ENCODE results near the gene POLR2J2.
"Not testable (repeated sequence)": the region's sequence is repeated elsewhere in the genome, so short reads cannot be mapped to it uniquely, and the experiment has no call there.

Gene POLR2J2

DNA sequence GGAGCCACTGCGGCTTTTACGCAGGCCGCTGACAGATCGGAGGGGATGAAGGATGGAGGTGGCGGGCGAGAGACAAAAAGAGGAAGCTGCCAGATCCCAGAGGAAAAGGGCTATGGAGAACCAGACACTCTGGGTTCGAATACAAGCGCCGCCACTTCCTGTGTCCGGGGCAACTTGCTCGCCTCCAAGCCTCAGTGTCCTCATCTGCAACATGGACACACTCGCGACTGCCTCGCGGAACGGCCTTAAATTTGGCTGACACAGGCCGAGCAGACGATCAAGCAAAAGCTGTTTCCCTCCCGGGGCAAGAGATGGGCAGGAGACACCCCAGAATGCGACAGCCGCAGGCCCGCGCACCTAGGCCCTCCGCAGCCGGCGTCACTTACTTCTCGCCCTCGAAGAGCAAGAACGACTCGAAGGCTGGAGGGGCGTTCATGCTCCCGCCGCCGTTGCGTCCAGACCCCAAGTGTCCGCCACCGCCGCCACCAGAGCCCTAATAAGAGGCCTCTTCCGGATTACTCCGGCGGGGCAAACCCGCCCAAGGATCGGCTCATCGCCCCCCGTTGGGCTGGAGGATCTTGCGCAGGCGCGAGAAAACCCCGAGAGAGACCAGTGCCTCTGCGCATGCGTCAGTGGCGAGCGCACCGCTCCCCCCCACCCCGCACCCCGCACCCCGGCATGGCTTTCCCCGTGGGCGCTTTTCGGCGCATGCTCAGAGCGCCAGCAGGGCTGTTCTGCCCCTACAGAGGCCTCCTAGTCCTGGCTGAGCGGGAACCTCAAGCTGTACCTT lies at the start of gene POLR2J2:
Gene POLR2J2 (minus strand): TSS at position 498 of the 790 bp plus-strand sequence. CDS start 62 bp downstream, at position 436.
- DNase-seq: not testable (repeated sequence)

DNA sequence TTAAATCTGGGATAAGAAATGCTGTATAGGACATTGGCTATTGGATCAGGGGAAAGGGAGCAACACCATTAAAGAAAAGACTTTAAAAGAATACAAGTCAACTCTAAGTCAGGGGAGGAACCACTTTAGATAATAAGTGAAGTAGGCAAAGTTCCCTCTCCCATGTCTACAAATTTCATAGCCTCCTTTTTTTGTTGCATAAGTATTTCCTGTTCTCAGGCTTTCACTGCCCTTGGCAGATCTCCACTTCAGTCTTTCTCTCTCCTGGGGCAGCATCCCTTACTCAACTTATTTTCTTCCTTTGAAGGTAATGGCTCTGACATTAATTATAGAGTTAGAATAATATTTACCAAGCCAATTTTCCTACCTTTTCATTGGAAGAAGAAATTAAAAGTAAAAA lies 47.0 kb upstream of the POLR2J2 start:
- not testable (repeated sequence) for DNase-seq

DNA sequence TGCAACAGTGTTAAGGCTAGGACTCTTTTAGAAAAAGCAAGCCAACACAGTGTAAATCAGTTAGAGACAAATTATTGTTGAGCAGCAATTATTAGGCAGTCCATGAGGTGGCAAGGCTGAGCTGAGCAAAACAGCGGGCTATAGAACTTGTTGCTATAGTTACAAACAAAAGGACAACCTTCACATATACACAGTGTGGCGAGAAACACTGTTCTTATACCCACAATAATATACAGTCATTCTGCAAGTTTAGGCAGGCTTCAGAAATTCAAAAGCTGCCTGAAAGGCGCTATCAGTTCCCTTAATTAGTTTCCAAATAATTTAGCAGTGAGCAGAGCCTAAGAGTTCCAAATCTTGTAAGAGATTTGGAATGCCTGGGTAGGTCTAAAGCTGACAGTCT lies 44.3 kb upstream of the POLR2J2 start:
- DNase-seq: not testable (repeated sequence)

- not testable (repeated sequence) for DNase-seq
Measured at GRCh38 chr7:102714774-102715522, 43.5 kb upstream of the POLR2J2 start.

- not testable (repeated sequence) for DNase-seq
Measured at GRCh38 chr7:102713691-102714080, 42.2 kb upstream of the POLR2J2 start.

DNA sequence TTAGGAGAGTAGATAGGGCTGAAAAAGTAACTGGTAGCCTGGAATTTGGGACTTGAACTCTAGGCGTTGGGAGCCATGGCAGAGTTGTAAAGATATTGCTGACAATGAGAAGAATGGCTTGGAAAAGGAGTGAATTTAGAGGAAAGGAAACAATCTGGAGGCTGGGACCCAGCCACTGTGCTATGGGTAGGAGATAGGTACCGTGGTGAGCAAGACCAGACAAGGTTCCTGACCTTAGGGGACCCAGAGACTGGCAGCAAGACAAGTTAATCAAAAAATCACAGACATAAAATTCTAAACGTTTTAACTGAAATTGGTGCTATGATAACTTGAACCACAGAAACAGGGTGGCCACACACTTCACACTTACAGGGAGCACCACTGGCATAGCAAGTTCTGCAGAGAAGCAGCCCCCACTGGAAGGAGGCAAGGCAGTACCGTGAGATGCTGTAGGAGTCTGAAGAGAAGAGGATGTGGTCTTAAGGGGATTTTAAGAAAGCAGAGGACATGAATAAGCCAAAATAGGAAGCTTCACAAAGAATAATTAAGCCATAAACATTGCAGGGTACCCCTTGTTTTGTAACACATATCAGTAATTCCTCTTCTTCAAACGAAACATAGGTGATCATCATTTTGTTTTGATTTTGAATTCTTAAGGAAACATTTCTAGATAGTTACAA lies 41.7 kb upstream of the POLR2J2 start:
- not testable (repeated sequence) for DNase-seq

GRCh38 chr7:102698962-102699750 lies 27.7 kb upstream of the POLR2J2 start:
- DNase-seq: not testable (repeated sequence)

GRCh38 chr7:102697642-102698512 lies 26.4 kb upstream of the POLR2J2 start:
- not testable (repeated sequence) for DNase-seq

DNA sequence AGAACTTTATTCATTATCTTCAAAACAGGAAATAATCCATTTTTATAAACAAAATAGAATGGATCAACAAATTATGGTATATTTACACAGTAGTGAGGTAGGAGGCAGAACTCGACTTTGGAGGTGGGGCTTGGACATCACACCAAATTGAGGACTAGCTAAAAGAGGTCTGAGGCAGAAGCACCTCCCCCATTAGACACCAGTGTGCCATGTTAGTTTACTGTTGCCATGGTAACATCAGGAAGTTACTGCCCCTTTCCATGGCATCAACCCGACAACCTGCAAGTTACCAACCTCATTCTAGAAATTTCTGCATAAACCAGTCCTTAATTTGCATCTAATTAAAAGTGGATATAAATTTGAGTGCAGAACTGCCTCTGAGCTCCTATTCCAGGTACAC lies 24.5 kb upstream of the POLR2J2 start:
- not testable (repeated sequence) for DNase-seq

GRCh38 chr7:102695033-102695552 lies 23.6 kb upstream of the POLR2J2 start:
- DNase-seq: not testable (repeated sequence)

- DNase-seq: not testable (repeated sequence)
Measured at GRCh38 chr7:102694008-102694407, 22.5 kb upstream of the POLR2J2 start.

GRCh38 chr7:102690602-102691001 lies 19.1 kb upstream of the POLR2J2 start:
- not testable (repeated sequence) for DNase-seq

DNA sequence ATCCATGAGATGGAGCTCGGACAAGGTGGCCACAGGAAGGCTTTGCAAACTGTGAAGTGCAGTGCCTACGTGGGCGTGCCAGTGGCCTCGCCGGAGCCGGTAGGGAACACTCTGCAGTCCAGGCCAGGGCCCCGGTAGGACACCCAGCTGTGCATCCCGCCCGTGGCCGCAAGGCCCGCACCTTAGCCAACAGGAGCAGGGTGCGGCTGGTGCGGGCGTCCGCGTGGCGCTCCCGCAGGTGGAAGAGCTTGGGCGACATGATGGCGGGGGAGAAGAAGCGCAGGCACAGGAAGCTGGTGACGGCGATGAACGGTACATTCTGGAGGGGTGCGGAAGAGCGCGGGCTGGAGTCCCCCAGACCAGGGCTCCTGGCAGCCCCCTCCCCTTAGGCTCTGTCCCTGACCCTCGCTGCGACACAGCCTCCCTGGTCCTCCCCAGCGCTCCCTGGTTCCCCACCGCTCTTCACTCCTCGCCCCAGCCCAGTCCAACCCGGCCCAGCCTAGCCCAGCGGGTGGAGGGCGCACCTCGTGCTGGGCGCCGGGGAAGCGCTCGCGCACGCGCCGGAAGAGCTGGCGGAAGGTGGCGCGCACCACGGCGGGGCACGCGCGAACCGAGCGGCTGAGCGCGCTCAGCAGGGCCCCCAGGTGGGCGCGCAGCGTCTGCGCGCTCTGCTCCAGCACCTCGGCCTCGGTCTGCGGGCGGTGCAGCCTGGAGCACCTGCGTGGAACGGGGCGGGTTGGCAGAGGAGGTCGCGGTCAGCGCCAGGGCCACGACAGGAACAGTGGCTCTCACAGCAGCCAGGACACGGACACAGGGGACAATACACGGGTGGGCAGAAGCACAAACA lies 18.2 kb upstream of the POLR2J2 start:
- DNase-seq: not testable (repeated sequence)

DNA sequence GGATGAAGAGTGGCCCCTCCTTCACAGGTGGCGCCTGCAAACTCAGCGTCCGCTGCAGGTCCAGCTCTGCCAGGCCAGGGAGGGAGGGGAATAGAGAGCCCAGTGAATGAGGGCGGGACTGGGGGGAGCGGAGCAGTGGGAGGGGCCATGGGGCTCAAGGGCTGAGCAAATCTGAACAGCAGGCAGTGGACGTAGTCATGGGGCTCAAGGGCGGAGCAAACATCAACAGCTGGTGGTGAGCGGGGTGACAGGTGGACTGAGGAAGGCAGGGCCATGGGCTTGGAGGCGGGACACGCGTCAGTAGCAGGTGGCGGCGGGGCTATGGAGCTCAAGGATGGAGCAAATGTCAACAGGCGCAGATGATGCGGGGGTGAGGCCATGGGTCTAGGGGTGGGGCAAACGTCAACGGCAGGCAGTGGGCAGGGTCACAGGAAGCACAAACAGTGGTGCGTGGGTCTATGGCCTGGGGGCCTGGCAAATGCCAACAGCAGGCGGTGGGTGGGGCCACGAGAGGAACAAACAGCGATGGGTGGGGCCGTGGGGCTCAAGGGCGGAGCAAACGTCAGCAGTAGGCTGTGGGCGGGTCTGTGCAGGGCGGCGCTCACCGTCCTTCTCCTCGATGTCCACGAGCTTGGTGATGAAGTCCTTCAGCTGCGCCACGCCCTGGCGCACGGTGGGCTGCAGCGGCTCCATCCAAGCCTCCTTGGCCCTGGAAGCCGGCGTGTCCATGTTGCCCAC lies 17.0 kb upstream of the POLR2J2 start:
- not testable (repeated sequence) for DNase-seq

- DNase-seq: not testable (repeated sequence)
Measured at GRCh38 chr7:102682560-102682959, 11.1 kb upstream of the POLR2J2 start.

DNA sequence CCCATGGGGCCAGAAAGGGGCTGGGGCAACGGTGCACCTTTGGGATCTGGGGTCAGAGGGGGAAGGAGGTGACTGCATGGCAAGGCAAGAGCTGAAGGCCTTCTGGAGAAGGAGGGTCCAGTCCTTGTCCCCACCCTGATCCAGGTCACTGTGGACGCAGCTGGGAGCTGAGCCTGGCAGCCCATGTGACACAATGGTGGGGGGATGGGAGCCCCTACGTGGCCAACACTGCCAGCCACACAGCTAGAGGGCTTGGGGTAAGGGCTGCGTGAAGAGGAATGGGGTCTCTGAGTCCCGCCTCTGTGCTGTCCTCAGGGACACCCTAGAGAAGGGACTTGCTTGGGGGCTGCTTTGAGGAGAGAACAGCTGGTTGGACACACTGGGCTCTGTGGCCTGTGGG lies 9.3 kb upstream of the POLR2J2 start:
- DNase-seq: not testable (repeated sequence)

DNA sequence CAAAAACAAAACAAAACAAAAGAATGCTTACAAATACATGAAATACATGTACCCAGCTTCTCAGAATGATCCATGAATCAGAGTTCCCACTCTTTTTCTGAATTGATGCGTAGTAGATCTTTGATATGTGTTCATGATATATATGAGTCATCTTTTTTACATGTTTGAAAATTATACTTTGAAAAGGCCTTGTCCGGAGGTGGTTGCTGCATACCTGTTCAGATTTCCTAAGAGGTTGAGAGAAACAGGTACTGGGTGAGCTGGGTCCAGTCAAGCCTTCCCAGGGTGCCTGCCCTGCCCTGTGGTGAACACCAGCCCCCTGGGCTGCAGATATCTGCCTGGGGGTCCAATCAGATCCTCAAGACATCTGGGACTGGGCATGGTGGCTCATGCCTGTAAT lies 4.1 kb upstream of the POLR2J2 start:
- DNase-seq: not testable (repeated sequence)

DNA sequence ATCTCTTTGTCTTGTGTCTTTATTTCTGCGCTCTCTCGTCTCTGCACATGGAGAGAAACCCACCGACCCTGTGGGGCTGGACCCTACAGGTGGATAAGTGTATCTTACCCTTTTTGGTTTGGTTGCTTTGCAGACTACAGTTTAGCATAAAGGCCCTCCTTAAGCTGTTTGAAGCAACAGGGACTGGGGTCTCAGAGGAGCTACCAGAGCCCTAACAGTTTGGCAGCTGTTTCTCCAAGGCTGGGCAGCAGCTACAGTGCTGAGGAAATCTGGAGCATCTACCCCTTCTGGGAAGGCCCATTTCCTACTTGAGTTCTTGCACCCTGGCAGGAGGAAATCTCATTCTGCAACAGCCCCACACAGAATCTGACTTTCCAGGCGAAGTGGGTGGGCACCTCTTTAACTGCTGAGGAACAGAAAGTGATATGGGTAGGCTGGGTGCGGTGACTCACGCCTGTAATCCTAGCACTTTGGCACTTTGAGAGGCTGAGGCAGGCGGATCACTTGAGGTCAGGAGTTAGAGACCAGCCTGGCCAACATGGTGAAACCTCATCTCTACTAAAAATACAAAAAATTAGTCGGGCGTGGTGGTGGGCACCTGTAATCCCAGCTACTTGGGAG lies 2.1 kb upstream of the POLR2J2 start:
- not testable (repeated sequence) for DNase-seq

DNA sequence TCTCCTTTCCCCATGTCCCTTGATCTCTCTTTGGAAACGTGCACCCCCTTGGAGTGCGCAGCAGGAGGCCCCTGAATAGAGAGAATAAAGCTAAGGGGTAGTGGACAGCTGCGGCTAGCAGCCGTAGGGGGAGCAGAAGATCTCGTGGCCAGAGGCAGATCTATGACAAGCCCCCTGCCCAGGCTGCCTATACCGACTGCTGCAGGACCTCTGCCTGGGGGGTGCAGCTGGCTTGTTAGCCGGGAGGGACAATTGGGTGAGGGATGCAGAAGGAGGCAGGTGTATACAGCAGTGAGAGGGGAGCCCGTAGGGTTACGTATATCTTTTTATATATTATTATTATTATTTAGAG lies 469 bp upstream of the POLR2J2 start:
- not testable (repeated sequence) for DNase-seq
